ENCODE measurements around the gene SYT11.

The SYT11 gene

GRCh38 chr1:155873860-155874259 lies 14.5 kb downstream of the SYT11 start:
- DNase-seq (ENCODE audit: low read depth, low spot score), result no peak
- TF ChIP-seq POLR2AphosphoS5 (IDR thresholded peaks at IDR 0.05; ENCODE audit: borderline replicate concordance, low read depth, low read length) (no peak), EZH2 (IDR thresholded peaks at IDR 0.05) (no peak), FOXP2 (optimal IDR thresholded peaks at IDR 0.05; ENCODE audit: control extremely low read depth, extremely low read length, insufficient read depth) (no peak)
- Histone ChIP-seq H3K9me3 (ENCODE audit: low read depth, low read length) (no peaks in the 10 kb centered on the region), H3K36me3 (ENCODE audit: insufficient read depth, low read length) (no peaks in the 10 kb centered on the region), H3K9ac (ENCODE audit: insufficient read length) (no peak overlapping the region), H3K4me3 (no peak overlapping the region), H3K27ac (no peak overlapping the region)

- Histone ChIP-seq H3K9ac (ENCODE audit: insufficient read length) (no peak overlapping the region), H3K36me3 (ENCODE audit: insufficient read depth, low read length) (no peaks in the 10 kb centered on the region), H3K9me3 (ENCODE audit: low read depth, low read length) (no peaks in the 10 kb centered on the region), H3K4me3 (no peak overlapping the region), H3K27ac (no peak overlapping the region)
- TF ChIP-seq FOXP2 (optimal IDR thresholded peaks at IDR 0.05; ENCODE audit: control extremely low read depth, extremely low read length, insufficient read depth) (no peak), POLR2AphosphoS5 (IDR thresholded peaks at IDR 0.05; ENCODE audit: borderline replicate concordance, low read depth, low read length) (no peak), EZH2 (IDR thresholded peaks at IDR 0.05) (no peak)
- DNase-seq (ENCODE audit: low read depth, low spot score), result no peak
Observed at GRCh38 chr1:155877945-155878344, 18.6 kb downstream of the SYT11 start.

- no peak for TF ChIP-seq POLR2AphosphoS5 (IDR thresholded peaks at IDR 0.05; ENCODE audit: borderline replicate concordance, low read depth, low read length)
- no peak for TF ChIP-seq FOXP2 (optimal IDR thresholded peaks at IDR 0.05; ENCODE audit: control extremely low read depth, extremely low read length, insufficient read depth)
- no peak for TF ChIP-seq EZH2 (IDR thresholded peaks at IDR 0.05)
- Histone ChIP-seq H3K27ac (no peak overlapping the region), H3K4me3 (no peak overlapping the region), H3K9ac (ENCODE audit: insufficient read length) (no peak overlapping the region), H3K9me3 (ENCODE audit: low read depth, low read length) (no peaks in the 10 kb centered on the region), H3K36me3 (ENCODE audit: insufficient read depth, low read length) (no peaks in the 10 kb centered on the region)
- no peak for DNase-seq (ENCODE audit: low read depth, low spot score)
Observed at GRCh38 chr1:155880251-155880650, 20.9 kb downstream of the SYT11 start.

GRCh38 chr1:155880950-155881349 lies 21.6 kb downstream of the SYT11 start:
- H3K36me3 ChIP-seq (ENCODE audit: insufficient read depth, low read length), result no peaks in the 10 kb centered on the region
- TF ChIP-seq POLR2AphosphoS5 (IDR thresholded peaks at IDR 0.05; ENCODE audit: borderline replicate concordance, low read depth, low read length) (no peak), EZH2 (IDR thresholded peaks at IDR 0.05) (no peak), FOXP2 (optimal IDR thresholded peaks at IDR 0.05; ENCODE audit: control extremely low read depth, extremely low read length, insufficient read depth) (no peak)
- H3K9me3 ChIP-seq (ENCODE audit: low read depth, low read length), result no peaks in the 10 kb centered on the region
- H3K27ac ChIP-seq, result no peak overlapping the region
- no peak for DNase-seq (ENCODE audit: low read depth, low spot score)
- no peak overlapping the region for H3K4me3 ChIP-seq
- H3K9ac ChIP-seq (ENCODE audit: insufficient read length), result no peak overlapping the region

- Histone ChIP-seq H3K36me3 (ENCODE audit: insufficient read depth, low read length) (no peaks in the 10 kb centered on the region), H3K9me3 (ENCODE audit: low read depth, low read length) (no peaks in the 10 kb centered on the region), H3K4me3 (no peak overlapping the region), H3K27ac (no peak overlapping the region), H3K9ac (ENCODE audit: insufficient read length) (no peak overlapping the region)
- no peak for DNase-seq (ENCODE audit: low read depth, low spot score)
- no peak for TF ChIP-seq POLR2AphosphoS5 (IDR thresholded peaks at IDR 0.05; ENCODE audit: borderline replicate concordance, low read depth, low read length)
Observed at GRCh38 chr1:155882235-155882634, 22.9 kb downstream of the SYT11 start.

- TF ChIP-seq POLR2AphosphoS5 (IDR thresholded peaks at IDR 0.05; ENCODE audit: borderline replicate concordance, low read depth, low read length) (no peak), FOXP2 (optimal IDR thresholded peaks at IDR 0.05; ENCODE audit: control extremely low read depth, extremely low read length, insufficient read depth) (no peak), EZH2 (IDR thresholded peaks at IDR 0.05) (no peak)
Observed at GRCh38 chr1:155882766-155883165, 23.4 kb downstream of the SYT11 start.

GRCh38 chr1:155884031-155884960 lies 24.9 kb downstream of the SYT11 start:
- no peaks in the 10 kb centered on the region for H3K9me3 ChIP-seq (ENCODE audit: low read depth, low read length)
- H3K27ac ChIP-seq, result no peak overlapping the region
- TF ChIP-seq EZH2 (IDR thresholded peaks at IDR 0.05), result no peak
- TF ChIP-seq POLR2AphosphoS5 (IDR thresholded peaks at IDR 0.05; ENCODE audit: borderline replicate concordance, low read depth, low read length), result no peak
- no peak for TF ChIP-seq FOXP2 (optimal IDR thresholded peaks at IDR 0.05; ENCODE audit: control extremely low read depth, extremely low read length, insufficient read depth)
- no peak for DNase-seq (ENCODE audit: low read depth, low spot score)
- no peak overlapping the region for H3K9ac ChIP-seq (ENCODE audit: insufficient read length)
- H3K4me3 ChIP-seq, result no peak overlapping the region
- no peaks in the 10 kb centered on the region for H3K36me3 ChIP-seq (ENCODE audit: insufficient read depth, low read length)

More at GRCh38 chr1:155882766-155883165, 23.4 kb downstream of the SYT11 start:
- H3K9ac ChIP-seq (ENCODE audit: insufficient read length), result no peak overlapping the region
- H3K4me3 ChIP-seq, result no peak overlapping the region
- no peaks in the 10 kb centered on the region for H3K36me3 ChIP-seq (ENCODE audit: insufficient read depth, low read length)
- DNase-seq (ENCODE audit: low read depth, low spot score), result no peak
- no peaks in the 10 kb centered on the region for H3K9me3 ChIP-seq (ENCODE audit: low read depth, low read length)
- H3K27ac ChIP-seq, result no peak overlapping the region

GRCh38 chr1:155884982-155885381 lies 25.6 kb downstream of the SYT11 start:
- Histone ChIP-seq H3K9me3 (ENCODE audit: low read depth, low read length) (no peaks in the 10 kb centered on the region), H3K27ac (no peak overlapping the region), H3K36me3 (ENCODE audit: insufficient read depth, low read length) (no peaks in the 10 kb centered on the region), H3K9ac (ENCODE audit: insufficient read length) (no peak overlapping the region), H3K4me3 (no peak overlapping the region)
- TF ChIP-seq FOXP2 (optimal IDR thresholded peaks at IDR 0.05; ENCODE audit: control extremely low read depth, extremely low read length, insufficient read depth) (no peak), EZH2 (IDR thresholded peaks at IDR 0.05) (no peak), POLR2AphosphoS5 (IDR thresholded peaks at IDR 0.05; ENCODE audit: borderline replicate concordance, low read depth, low read length) (no peak)
- DNase-seq (ENCODE audit: low read depth, low spot score), result no peak
